ENCODE measurements around the gene PWWP2B.
"Not testable (repeated sequence)": the region's sequence is repeated elsewhere in the genome, so short reads cannot be mapped to it uniquely, and the experiment has no call there.

PWWP2B gene

DNA sequence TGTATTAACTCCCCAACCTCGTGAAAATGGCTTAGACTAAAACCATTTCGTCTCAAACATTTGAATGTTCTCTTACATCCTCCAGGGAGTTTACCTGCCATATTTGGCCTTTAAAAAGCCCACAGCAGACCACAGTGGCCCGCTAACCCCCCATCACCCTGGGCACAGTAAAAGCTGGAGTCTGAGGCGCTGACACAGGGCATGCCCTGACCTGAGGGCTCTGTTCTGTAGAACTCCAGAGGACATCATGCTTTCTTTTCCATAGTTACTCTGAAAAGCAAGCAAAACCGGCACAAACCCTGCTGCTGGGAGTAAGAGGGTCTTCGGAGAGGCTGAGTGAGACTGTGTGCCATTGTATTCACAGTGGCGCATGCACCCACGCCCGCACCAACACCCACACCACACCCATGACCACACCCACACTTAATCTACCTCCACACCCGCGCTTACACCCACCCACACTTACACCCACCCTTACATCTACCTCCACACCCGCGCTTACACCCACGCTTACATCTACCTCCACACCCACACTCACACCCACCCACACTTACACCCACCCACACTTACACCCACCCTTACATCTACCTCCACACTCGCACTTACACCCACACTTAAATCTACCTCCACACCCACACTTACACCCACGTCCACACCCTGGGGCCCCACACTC, 32.9 kb upstream of the PWWP2B start:
- DNase-seq (ENCODE audit: low read depth), result no peak

DNA sequence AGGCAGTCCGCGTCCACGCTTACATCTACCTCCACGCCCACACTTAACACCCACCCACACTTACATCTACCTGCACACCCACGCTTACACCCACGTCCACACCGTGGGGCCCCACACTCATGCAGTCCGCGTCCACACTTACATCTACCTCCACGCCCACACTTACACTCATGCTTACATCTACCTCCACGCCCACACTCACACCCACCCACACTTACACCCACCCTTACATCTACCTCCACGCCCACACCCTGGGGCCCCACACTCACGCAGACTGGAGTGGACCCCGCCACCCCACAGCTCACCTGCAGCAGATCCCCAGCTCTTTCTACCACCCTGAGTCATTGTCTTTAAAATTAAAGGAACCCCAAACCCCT, 32.4 kb upstream of the PWWP2B start:
- no peak for DNase-seq (ENCODE audit: low read depth)

DNA sequence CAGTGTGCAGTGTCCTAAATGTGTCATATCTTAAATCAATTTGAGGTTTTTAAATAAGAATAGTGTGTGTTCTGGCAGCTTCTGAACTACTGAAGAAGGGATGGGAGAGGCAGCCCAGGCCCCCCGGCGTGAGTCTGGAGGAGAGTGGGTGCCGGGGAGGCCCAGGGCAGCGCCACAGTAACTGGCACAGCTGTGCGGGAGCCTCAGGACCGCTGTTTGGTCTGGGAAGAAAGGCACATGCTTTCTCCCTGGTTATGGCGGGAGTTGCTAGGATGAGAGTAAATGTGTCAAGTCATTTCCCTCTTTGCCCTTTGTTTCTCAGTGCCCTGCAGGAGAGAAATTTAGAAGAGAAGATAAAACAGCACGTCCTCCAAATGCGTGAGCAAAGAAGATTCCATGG, 31.9 kb upstream of the PWWP2B start:
- DNase-seq (ENCODE audit: low read depth), result no peak

DNA sequence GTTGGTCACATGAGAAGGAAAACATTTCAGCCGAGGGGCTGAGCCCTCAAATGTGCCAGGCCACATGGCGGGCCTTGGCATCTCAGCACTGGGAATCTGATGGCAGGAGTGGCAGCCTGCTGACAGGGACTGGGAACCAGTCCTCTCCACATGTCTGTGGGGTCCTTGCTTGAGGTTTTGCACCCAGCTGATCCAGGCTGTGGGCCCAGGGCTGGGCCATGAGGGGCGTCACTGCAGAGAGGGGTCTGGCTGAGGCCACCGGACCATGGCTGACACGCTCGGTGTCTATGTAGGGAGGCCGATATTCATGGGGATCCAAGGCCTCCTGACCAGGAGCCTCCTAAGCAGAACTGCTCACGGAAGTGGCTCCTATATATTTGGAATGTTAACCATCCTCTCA, 31.0 kb upstream of the PWWP2B start:
- no peak for DNase-seq (ENCODE audit: low read depth)

DNA sequence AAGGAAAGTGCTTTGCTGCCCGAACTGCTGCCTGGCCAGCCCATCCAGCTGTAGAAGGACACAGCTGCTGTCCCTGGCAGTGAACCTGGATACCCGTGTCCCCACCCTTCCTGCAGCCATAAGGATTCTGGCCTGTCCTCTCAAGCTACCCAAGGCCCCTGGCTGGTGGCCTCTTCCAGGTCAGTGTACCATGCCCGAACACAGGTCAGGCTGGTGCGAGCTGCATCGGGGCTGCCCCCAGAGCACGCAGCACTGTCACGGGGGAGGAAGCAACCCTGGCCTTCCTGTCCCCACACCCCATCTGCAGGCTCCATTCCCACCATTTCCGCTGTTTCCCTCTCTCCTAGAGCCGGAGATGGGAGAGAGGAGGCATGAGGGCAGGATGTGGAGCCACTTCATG, 30.5 kb upstream of the PWWP2B start:
- DNase-seq (ENCODE audit: low read depth), result no peak

DNA sequence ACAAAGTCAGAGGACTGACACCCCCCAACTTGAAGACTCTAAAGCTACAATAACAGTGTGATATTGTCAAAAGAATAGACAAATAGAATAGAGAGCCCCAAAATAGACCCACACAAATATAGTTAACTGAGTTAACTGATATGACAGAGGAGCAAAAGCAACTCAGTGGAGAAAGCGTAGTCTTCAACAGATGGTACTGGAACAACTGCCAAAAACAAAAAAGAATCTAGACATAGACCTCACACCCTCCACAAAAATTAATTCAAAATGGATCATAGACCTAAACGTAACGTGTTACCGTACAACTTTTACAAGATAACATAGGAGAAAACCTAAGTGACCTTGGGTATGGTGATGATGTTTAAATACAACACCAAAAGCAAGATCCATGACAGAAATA, 28.6 kb upstream of the PWWP2B start:
- DNase-seq (ENCODE audit: low read depth), result no peak

GRCh38 chr10:132368881-132369635, 27.9 kb upstream of the PWWP2B start:
- no peak for DNase-seq (ENCODE audit: low read depth)

GRCh38 chr10:132369636-132370185, 27.3 kb upstream of the PWWP2B start:
- no peak for DNase-seq (ENCODE audit: low read depth)

DNA sequence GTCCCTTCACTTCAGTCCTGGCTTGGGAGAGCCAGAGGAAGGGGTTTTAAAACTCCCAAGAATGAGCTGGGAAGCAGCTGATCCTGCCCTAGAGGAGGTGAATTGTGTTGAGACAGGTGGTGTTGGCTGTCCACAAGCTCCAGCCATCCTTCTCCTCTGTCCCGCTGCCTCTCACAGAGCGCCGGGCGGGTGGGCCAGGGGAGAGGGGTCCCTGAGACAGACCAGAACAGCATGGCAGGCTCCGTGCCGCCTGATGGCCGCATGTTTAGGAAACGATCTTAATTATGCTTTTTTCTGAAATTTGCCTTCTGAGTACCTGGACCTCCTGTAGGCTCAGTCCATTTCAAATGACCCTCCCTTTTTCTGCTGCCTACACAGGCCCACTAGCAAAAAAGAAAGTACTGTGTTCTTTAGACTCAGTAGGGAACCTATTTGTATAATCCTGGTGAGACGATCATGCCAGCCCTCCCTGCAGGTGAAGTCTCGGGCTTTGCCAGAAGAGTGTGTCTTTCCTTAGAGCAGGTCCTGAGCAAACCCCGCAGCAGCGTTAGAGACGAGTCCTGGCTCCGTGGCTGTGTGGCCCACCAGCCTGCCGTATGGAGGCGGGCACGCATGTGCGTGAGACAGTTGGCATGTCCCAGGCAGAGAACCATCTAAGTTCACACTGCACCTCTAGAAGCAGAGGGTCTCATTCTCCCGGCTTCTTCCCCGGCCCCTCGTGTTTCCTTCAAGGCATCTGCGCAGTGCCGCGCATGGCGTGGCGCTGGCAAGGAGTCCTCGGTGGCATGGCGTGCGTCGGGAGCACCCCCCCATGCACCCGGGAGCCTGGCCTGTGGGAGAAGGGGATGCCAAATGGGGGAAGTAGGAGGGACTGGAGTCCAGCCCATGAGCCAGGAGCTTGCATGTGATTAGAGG, 26.3 kb upstream of the PWWP2B start:
- DNase-seq (ENCODE audit: low read depth), result no peak

- no peak for DNase-seq (ENCODE audit: low read depth)
Measured at GRCh38 chr10:132371641-132372081, 25.3 kb upstream of the PWWP2B start.

- DNase-seq (ENCODE audit: low read depth), result no peak
Measured at GRCh38 chr10:132372516-132373095, 24.4 kb upstream of the PWWP2B start.

DNA sequence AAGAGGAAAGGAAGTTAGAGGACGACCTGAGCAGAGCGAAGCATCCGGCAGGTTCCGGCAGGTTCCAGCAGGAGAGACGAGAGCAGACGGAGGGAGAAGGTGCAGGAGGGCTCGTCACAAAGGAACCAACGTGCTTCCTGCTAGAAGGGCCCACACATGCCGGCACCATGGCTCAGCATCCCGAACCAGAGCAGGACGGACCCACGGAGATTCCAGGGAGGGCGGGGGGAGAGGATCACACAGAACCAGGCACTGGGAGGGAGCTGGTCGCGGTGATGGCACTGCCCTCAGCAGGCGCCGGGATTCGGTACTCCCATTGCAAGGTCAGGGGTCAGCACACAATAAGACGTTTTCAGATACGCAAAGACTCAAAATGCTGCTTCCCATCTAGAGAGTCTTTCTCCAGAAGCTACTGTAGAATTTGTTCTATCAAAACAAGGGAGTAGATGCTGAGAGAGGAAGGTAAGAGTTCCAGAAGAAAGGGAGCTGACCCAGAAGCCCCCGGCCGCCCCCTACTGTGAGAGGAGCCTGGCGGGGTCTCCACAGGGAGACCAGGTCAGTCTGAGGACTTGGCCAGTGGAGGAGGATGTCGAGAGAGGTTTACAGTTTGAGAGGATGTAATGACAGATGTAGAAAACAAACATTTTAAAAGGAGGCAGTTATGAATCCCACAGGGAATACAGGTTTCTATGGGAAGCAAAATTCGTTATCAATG, 23.6 kb upstream of the PWWP2B start:
- DNase-seq (ENCODE audit: low read depth), result no peak

GRCh38 chr10:132374176-132374575, 22.8 kb upstream of the PWWP2B start:
- no peak for DNase-seq (ENCODE audit: low read depth)

GRCh38 chr10:132374612-132375011, 22.4 kb upstream of the PWWP2B start:
- no peak for DNase-seq (ENCODE audit: low read depth)

- no peak for DNase-seq (ENCODE audit: low read depth)
Measured at GRCh38 chr10:132375116-132375794, 21.7 kb upstream of the PWWP2B start.

DNA sequence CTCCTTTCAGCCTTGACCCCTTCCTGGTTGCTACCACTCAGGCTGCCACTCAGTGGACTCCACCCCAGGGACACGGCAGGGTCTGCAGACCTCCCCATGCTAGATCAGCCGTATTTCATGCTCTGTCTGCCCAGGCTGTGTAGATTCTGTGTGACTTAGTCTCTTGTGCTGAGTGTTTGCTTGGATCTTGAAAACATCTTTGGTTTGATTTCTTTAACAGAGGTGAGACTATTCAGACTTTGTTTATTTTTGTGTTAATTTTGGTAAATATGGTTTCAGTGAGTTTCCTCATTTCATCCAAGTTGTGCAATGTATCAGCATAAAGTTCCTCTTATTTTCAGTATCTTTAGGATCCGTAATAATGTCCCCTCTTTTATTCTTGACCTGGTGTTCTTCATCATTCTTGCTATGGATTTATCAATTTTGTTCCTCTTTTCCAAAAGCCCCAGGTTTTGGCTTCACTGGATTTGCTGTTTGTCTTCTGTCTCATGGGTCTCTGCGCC, 21.2 kb upstream of the PWWP2B start:
- DNase-seq (ENCODE audit: low read depth), result no peak

- no peak for DNase-seq (ENCODE audit: low read depth)
Measured at GRCh38 chr10:132376394-132376851, 20.6 kb upstream of the PWWP2B start.

- no peak for DNase-seq (ENCODE audit: low read depth)
Measured at GRCh38 chr10:132377326-132377725, 19.7 kb upstream of the PWWP2B start.

GRCh38 chr10:132379026-132379425, 18.0 kb upstream of the PWWP2B start:
- not testable (repeated sequence) for DNase-seq (ENCODE audit: low read depth)

DNA sequence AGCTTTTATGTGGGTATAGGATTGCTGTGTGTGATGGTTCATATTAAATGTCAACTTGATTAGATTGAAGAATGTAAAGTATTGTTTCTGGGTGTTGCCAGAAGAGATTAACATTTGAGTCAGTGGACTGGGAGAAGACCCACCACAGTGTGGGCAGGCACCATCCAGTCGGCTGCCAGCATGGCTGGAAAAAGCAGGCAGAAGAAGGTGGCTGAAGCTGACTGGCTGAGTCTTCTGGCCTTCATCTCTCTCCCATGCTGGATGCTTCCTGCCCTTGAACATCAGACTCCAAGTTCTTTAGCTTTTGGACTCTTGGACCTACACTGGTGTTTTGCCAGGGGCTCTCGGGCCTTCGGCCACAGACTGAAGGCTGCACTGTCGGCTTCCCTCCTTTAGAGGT, 16.0 kb upstream of the PWWP2B start:
- not testable (repeated sequence) for DNase-seq (ENCODE audit: low read depth)
